HG02642 (cell line): ENCODE data around the gene LDLRAP1.

ENCODE experiments used
- ATAC-seq: cut with Tn5 transposase; IDR thresholded peaks from one replicate; pipeline ENCODE4 v1.9.1; 2021; ENCODE audit warnings: mild to moderate bottlenecking; ENCODE audit not compliant: unreplicated experiment, poor library complexity

Gene LDLRAP1

DNA sequence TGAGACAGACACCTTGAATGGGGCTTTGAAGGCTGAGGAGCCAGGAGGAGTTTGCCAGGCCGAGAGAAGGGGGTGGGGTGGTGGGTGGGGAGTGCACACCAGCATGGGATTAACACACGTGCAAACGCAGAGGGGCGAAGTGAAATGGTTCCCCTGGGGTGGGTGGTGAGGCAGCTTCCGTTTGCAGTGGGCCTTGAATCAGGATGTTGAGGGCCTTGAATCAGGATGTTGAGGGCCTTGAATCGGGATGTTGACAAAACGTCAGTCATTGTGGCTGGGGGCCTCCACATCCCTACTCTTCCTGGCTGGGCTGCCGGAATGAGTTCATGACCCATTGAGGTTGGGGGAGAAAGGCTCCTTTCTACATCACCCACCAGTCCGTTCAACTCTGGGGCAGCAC lies 16.6 kb downstream of the LDLRAP1 start:
- no peak for ATAC-seq

DNA sequence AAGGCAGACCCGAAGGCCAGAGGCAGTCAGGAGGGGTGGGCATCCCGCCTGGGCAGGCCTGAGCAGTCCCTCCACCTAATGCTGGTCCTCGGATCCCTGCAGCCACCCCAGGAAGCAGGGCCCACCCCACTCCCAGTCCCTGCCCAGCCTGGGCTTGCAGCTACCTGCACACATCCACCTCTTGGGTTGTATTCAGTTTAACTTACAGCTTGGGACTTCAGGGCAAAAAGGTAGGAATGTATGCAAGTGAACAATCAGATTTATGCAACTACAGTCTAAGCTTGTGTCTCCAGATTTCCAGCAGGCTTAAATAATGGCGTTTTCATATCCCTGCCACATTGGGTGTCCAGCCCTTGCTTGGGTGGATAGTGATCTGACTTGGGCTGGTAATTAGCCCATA lies 17.4 kb downstream of the LDLRAP1 start:
- ATAC-seq: no peak

GRCh38 chr1:25561421-25562100 lies 18.2 kb downstream of the LDLRAP1 start:
- ATAC-seq: no peak

- peak; percentile 59 for ATAC-seq
Measured at GRCh38 chr1:25562101-25562927, 18.9 kb downstream of the LDLRAP1 start.

- ATAC-seq: no peak
Measured at GRCh38 chr1:25562928-25563283, 19.5 kb downstream of the LDLRAP1 start.

DNA sequence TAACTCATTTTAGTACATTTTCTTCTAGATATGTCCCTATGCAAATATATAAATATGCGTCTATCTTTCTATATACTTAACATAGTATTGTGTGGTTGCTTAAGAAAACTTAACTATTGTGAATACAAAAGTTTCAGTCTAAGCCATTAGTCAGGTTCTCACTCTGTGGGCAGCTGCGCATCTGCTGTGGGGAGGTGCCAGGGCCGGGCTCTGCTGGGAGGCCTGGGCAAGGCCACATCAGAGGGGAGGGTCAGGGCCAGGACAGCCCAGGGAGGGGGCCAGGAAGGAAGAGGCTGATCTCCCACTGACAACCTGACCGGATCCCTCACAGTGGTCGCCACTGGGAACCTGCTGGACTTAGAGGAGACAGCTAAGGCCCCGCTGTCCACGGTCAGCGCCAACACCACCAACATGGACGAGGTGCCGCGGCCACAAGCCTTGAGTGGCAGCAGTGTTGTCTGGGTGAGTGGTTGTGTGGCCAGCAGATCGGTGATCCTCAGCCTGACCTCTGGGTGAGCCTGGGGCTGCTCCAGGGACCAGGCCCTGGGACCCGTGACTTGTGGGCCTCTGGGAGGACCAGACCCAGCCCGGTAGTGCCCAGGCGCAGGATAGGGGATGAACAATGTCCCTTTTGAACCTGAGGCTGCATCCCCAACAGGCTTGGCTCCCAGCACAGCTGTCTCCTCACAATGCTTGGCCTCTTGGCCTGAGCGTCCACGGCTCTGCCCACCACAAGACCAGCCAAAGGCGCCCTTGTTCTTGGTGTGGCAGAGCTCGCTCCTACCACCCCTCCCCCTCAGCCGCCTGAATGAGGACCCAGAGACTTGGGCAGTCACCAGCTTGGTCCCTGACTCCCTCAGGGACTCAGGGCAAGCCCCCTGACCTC lies 20.2 kb downstream of the LDLRAP1 start:
- ATAC-seq: no peak

DNA sequence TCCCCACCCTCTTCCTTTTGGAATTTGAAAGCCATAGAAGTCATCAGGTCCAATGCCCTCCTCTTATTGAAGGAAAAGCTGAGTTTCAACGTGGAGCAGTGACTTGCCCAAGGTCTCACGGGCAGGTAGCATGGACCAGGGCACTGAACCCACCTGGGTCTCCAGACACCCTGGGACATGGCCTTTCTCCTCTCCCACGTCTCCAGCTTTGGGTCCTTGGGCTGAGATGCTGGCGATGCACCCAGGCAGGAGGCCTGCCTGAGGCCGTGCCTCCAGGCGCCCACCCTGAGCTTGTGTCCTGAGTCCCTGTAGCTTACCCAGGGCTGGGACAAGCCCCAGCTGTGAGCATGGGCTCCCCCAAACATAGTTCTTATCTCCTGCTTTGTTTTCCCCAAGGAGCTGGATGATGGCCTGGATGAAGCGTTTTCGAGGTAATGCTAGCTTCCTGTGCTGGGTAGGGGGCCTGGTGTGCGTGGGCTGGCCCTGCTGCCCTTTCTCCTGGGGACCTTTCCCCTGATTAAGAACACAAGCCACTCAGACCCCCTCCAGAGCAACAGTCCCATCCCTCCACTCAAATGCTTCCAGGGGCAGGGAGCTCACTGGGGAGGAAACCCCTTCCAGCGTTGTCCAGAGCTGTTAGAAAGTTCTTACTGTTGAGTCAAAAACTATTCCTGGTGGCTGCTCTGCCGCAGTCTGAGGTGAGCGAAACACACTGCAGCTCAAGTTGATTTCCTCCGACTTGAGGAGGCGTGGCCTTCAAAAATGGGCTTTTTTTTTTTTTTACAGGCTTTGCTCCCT lies 21.6 kb downstream of the LDLRAP1 start:
- no peak for ATAC-seq

DNA sequence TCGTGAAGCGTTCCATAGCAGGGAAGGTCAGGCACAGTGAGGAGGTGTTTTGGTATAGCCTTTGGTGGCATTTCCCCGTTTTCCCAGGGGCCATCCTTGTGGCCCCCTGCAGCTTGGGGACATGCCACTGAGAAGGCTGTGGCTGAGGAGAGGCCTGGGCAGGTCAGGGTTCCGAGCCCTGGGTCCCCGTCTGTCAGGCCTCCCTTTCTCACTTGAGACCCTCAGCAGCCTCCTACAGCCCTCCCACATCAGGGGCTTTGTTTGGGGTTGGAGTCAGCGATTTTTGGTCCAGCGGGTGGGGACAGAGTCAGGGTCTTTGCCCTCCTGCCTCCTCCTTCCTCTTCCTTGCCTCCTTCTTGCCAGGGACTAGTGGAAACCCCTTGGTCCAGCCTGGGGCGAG lies 22.2 kb downstream of the LDLRAP1 start:
- ATAC-seq: no peak

DNA sequence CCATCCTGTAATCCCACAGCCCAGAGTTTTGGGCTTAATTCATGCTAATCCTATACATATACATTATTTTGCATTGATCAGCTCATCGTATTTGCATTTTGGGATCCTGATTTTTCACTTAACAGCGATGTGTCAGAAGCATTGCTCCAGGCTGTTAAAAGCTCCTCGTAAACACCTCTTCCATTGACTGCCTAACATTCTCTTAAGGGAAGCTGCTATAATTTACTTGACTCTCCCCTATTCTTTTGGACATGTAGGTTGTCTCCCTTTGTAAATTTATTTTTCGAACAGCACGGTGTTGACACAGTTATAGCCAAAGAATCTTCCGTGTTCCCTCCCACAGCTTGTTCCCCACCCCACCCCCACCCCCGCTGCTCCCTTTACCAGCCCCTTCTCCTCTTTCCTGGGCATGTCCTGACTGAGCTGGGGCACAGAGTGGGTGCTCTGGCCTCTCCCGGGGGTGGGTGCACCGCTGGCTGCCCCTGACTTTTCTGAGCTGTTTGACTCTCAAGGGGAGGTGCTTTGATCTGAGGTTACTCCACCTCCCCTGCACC lies 22.8 kb downstream of the LDLRAP1 start:
- no peak for ATAC-seq

DNA sequence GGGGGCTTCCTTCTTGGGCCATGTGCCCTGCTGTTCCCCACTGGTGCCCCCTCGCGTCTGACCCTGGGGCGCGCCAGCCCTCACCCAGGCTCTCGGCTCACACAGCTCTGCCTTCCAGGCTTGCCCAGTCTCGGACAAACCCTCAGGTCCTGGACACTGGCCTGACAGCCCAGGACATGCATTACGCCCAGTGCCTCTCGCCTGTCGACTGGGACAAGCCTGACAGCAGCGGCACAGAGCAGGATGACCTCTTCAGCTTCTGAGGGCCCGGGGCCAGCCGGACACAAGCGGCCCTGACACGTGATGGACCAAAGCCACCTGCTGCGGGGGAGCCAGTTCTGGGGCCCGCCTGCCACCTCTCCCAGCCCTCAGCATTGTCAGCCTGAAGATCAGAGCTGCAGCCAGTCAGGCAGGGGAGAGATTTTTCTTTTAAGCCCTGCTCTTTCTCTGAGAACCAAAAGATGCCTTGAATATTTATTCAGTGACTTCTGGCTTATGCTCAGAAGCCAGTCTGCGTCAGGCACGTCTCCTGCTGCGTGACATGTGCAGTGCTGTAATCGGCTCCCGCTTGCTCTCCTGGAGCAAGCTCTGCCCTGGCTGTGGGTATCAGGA lies 23.4 kb downstream of the LDLRAP1 start:
- ATAC-seq: no peak

- no peak for ATAC-seq
Measured at GRCh38 chr1:25567710-25568089, 24.3 kb downstream of the LDLRAP1 start.

DNA sequence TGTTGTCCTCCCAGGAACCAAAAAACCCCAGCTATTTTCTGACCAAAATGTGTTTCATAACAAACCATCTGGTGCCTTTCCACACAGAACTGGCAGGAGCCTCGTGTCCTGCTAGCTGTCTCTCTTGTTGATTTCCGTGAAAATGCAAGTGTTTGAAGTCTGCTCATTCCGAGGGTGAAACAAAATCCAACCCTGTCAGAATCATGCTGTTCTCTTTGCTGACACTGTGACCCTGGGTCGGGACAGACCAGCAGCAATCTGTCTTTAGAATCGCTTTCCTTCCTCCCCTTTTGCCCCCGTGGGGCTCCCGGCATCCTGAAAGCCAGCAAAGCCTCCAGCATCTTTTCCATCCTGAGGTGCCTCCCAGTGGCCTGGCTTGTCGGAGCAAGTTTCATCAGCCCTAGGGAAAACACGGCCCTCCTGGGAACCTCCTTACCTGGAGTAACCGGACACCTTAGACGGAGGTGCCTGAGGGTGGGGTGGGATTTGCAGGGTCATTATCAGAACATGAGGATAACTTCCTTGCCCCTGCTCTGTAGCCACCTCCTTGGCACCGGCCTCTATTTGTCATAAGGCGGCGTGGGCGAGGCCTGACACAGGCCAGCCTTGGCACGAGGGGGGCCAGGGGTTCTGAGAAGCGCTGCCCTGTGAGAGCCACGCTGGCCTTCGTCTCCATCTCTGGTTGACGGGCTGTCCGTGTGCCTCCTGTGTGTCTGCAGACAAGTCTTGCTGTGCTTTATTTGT lies 24.9 kb downstream of the LDLRAP1 start:
- no peak for ATAC-seq

DNA sequence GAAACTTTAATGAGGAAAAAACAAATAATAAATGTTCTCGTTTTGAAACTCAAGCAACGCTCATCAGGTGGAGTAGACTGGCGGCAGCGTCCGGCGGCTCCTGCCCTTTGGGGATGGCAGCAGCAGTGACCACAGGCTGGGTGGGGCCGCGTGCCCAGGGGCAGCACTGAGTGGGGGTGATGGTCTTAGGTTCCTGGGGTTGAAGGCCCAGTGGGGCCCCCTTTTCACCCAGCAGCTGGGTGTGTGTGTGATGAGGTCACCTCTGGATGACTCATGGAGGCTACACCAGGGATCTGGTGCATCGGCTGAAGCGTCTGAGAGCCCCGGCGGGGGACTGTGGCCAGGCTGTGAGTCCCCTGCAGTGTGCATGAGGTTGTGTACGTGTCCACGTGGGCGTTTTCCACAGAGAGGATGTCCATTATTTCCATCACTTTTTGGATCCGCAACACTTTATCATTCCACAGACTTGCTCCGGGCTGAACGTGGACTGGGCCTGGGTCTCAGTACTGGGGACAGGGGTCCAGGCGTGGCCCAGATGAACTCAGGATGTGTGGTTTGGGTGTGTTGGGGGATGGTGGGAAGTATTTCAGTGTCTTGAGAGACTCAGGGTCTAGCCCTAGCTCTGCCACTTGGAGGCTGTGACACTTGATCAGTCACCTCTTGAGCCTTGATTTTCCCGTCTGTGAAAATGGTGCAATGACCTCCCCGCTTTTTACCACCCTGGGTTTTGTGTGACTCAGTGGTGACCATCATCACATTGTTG lies 25.6 kb downstream of the LDLRAP1 start:
- no peak for ATAC-seq

DNA sequence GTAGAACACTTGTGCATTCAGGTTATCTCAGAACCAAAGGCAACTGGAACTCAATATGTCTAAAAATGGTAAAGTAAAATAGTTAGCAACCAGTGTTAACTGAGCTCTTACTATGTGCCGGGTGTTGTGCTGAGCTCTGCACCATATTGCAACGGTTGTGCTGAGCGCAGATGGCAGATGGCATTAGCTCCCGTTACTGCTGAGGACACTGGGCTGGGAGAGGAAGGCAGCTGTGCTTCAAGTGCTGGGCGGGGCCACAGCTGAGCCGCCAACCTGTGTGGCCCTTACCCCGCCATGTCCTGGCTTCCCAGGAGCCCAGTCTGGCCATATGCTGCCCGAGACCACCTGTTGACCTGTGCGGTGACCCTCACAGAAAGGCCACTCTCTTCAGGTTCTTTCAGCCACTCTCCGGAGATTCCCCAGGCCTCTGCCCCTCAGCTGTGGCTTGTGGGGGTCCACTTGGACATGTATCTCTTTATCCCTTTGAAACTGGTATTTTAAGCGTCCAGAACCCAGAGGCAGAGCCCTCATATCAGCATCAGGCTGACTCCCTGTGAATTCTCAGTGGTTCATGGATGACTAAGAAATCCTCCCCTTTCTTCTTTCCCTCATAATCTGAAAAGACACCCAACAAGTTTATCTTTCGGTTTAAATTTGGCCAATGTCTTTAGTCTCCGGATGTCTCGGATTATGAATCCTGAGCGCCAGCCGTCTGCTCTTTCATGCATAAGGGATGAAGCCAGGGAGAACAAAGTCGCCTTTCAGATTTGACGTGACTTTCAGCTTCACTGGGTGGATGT lies 26.4 kb downstream of the LDLRAP1 start:
- ATAC-seq: no peak

GRCh38 chr1:25570798-25571521 lies 27.6 kb downstream of the LDLRAP1 start:
- ATAC-seq: no peak

DNA sequence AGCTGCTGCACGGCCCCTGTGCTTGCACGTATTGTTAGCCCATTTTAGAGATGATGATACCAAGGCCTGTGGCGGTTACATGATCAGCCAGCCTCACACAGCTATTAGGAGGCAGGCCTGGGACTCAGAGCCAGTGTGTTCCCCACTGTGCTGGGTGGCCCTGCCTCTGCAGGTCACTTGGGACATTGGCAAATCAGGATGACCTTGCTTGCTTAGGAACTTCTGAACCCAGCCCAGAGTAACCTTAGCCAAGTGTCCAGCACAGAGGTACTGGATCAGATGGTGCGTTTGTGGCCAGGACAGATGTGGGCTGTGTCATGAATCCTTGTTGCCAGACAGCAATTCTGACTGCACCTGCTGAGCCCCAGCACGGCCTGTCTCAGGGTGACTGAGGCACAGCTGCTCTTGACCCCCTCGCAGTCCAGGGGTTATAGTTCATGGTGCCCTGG lies 28.1 kb downstream of the LDLRAP1 start:
- ATAC-seq: no peak

DNA sequence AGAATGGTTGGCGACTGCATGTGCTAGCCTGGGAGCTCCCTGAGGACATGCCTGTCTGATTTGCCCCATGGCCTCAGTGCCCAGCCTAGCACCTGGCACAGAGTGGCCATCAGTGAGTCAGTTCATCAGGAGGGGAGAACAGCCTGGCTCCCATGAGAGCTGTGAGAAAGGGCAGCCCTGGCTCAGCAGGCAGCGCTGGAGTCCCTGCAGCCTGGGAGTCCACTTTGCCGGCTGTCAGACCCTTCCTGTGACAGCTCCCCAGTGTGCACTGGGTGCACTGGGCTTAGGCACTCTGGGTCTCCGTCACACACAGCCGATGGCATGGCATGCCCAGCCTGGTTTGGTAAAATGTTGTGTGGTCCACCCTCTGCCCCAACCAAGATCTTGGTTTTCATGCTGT lies 28.7 kb downstream of the LDLRAP1 start:
- no peak for ATAC-seq
